HG03039 (cell line): ENCODE data around the gene PKP1.

Source experiments
- ATAC-seq: cut with Tn5 transposase; IDR thresholded peaks from one replicate; pipeline ENCODE4 v1.9.1; 2021; ENCODE audit warnings: mild to moderate bottlenecking, moderate library complexity; ENCODE audit not compliant: unreplicated experiment

The PKP1 gene

GRCh38 chr1:201327687-201328240 is 44.5 kb downstream of the PKP1 start:
- ATAC-seq: no peak

- ATAC-seq: no peak
Observed at GRCh38 chr1:201328576-201328975, 45.3 kb downstream of the PKP1 start.

- ATAC-seq: no peak
Observed at GRCh38 chr1:201329286-201329685, 46.0 kb downstream of the PKP1 start.

- ATAC-seq: no peak
Observed at GRCh38 chr1:201329801-201330200, 46.5 kb downstream of the PKP1 start.

GRCh38 chr1:201330541-201330940 is 47.2 kb downstream of the PKP1 start:
- ATAC-seq: no peak

GRCh38 chr1:201331166-201331565 is 47.9 kb downstream of the PKP1 start:
- no peak for ATAC-seq

GRCh38 chr1:201332021-201332420 is 48.7 kb downstream of the PKP1 start:
- ATAC-seq: no peak

GRCh38 chr1:201332616-201333335 is 49.5 kb downstream of the PKP1 start:
- no peak for ATAC-seq

GRCh38 chr1:201334325-201335173 is 51.2 kb downstream of the PKP1 start:
- ATAC-seq: no peak

GRCh38 chr1:201335174-201335870 is 52.0 kb downstream of the PKP1 start:
- no peak for ATAC-seq

- ATAC-seq: no peak
Observed at GRCh38 chr1:201335901-201336300, 52.6 kb downstream of the PKP1 start.

GRCh38 chr1:201336711-201337450 is 53.6 kb downstream of the PKP1 start:
- ATAC-seq: no peak

- no peak for ATAC-seq
Observed at GRCh38 chr1:201341377-201341776, 58.1 kb downstream of the PKP1 start.

- ATAC-seq: no peak
Observed at GRCh38 chr1:201344206-201345080, 61.1 kb downstream of the PKP1 start.

- ATAC-seq: no peak
Observed at GRCh38 chr1:201345081-201345355, 61.7 kb downstream of the PKP1 start.

- ATAC-seq: no peak
Observed at GRCh38 chr1:201346337-201346939, 63.1 kb downstream of the PKP1 start.

- no peak for ATAC-seq
Observed at GRCh38 chr1:201346987-201347386, 63.7 kb downstream of the PKP1 start.

GRCh38 chr1:201347498-201348210 is 64.3 kb downstream of the PKP1 start:
- no peak for ATAC-seq

GRCh38 chr1:201348211-201348566 is 64.9 kb downstream of the PKP1 start:
- no peak for ATAC-seq
